ENCODE data around the gene CHMP4B. TPM values are rescaled to one million over a fixed set of nuclear protein-coding genes. Genes with fewer than 3 reads are reported as not detected.

CHMP4B gene
- total and polyA plus RNA-seq, 7 donors = 102 to 394 (median 115) TPM

DNA sequence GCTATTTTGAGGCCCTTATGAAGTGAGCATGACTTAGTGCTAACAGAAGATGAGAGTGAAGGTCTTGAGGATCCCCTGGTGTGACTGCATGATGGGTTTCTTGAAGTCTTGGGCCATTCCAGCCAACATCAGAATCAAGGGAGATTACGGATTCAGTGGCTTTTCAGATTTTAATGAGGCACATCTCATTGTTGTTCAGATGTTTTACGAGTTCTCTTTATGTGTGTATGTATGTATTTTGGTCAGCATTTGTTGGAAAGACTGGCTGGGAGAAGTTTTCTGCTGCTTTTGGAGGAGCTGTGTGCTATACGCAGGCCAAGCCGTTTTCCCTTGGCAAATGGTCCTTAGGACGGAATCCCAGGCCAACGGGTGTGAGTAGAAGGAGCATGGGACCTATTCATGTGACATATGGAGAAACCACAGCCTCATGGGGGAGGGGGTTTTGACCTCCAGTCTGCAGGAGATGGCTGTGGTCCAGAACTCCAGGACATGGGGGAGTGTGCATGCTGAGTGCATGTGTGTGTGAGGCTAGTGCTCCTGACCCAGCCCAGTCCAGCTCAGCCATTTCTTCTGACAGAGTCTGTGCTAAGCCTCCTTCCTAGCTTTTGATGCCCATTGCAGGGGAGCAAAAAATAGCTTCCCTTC, 35.3 kb downstream of the CHMP4B start:
- TF ChIP-seq, protein P1, sequence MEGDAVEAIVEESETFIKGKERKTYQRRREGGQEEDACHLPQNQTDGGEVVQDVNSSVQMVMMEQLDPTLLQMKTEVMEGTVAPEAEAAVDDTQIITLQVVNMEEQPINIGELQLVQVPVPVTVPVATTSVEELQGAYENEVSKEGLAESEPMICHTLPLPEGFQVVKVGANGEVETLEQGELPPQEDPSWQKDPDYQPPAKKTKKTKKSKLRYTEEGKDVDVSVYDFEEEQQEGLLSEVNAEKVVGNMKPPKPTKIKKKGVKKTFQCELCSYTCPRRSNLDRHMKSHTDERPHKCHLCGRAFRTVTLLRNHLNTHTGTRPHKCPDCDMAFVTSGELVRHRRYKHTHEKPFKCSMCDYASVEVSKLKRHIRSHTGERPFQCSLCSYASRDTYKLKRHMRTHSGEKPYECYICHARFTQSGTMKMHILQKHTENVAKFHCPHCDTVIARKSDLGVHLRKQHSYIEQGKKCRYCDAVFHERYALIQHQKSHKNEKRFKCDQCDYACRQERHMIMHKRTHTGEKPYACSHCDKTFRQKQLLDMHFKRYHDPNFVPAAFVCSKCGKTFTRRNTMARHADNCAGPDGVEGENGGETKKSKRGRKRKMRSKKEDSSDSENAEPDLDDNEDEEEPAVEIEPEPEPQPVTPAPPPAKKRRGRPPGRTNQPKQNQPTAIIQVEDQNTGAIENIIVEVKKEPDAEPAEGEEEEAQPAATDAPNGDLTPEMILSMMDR (IDR thresholded peaks at IDR 0.05) = no peak
- TF ChIP-seq POLR2AphosphoS5 (IDR thresholded peaks at IDR 0.05) = peak in 2 of 4 donors; percentile 5 to 63
- DNase-seq = peak; percentile 80
- H3K9me3 ChIP-seq = no peaks in the 10 kb centered on the region
- intact Hi-C loops (cut with DNase I) = no loop called here
- H3K27me3 ChIP-seq = no peaks in the 10 kb centered on the region
- H3K4me1 ChIP-seq = peaks cover 0 to 72% (median 59%) of the 10 kb centered on the region in 4 donors
- H3K4me3 ChIP-seq = no peak overlapping the region
- H3K27ac ChIP-seq = peak overlapping the region in 3 of 4 donors; percentile 36 to 47 (median 46)
- peaks cover 0 to 30% (median 13%) of the 10 kb centered on the region in 4 donors for H3K36me3 ChIP-seq
- WGBS, 2 donors = 80 to 86% methylated on average over 6 of the region's 6 CpGs

DNA sequence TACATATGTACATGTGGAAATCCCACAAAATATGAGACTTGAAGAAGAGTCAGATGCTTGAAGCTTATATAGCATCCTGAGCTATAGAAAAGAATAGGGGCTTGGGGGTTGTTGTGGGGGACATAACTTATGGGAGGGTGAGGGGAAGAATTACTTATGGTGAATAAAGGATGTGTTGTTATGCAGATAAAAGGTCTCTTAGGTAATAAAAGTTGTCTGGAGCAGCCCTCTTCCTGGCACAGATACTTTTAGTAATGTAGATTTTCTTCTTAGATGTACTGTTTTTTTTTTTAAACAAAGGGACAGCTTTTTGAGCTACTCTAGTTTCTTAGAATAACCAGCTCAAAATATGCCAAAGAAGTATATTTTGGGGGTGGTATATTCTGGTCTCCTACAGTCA, 35.9 kb downstream of the CHMP4B start:
- Histone ChIP-seq H3K4me1 (peaks cover 0 to 66% (median 53%) of the 10 kb centered on the region in 4 donors), H3K36me3 (peaks cover 0 to 36% (median 16%) of the 10 kb centered on the region in 4 donors), H3K9me3 (no peaks in the 10 kb centered on the region), H3K27ac (peak overlapping the region in 2 of 4 donors; percentile 46 to 47), H3K4me3 (no peak overlapping the region), H3K27me3 (no peaks in the 10 kb centered on the region)
- TF ChIP-seq EP300 (IDR thresholded peaks at IDR 0.05) = no peak
- no peak for TF ChIP-seq POLR2A (IDR thresholded peaks at IDR 0.05)
- no peak for TF ChIP-seq POLR2AphosphoS5 (IDR thresholded peaks at IDR 0.05)
- TF ChIP-seq, protein P1 (IDR thresholded peaks at IDR 0.05) = no peak
- DNase-seq = no peak
- intact Hi-C loops (cut with DNase I) = no loop called here

DNA sequence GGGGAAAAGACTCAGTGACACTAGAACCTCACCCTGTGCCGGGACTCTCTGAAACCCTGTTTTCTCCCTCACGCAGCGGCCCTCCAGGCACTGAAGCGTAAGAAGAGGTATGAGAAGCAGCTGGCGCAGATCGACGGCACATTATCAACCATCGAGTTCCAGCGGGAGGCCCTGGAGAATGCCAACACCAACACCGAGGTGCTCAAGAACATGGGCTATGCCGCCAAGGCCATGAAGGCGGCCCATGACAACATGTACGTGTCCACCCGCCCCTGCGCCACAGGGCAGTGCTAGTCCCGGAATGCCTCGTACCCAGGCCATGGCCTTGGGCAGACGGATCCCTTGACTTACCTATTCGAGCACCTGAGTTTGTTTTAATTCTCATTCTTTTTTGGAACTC, 37.2 kb downstream of the CHMP4B start:
- H3K36me3 ChIP-seq = peaks cover 0 to 50% (median 29%) of the 10 kb centered on the region in 4 donors
- H3K9me3 ChIP-seq = no peaks in the 10 kb centered on the region
- H3K27me3 ChIP-seq = no peaks in the 10 kb centered on the region
- 96 to 97% methylated on average over 19 of the region's 19 CpGs for WGBS, 2 donors
- H3K4me1 ChIP-seq = peaks cover 0 to 52% (median 39%) of the 10 kb centered on the region in 4 donors
- H3K4me3 ChIP-seq = no peak overlapping the region
- no peak overlapping the region for H3K27ac ChIP-seq
- TF ChIP-seq EP300 (IDR thresholded peaks at IDR 0.05) = no peak
- no peak for TF ChIP-seq POLR2AphosphoS5 (IDR thresholded peaks at IDR 0.05)
- TF ChIP-seq, protein P1 (IDR thresholded peaks at IDR 0.05) = no peak
- TF ChIP-seq POLR2A (IDR thresholded peaks at IDR 0.05) = no peak
- DNase-seq = no peak
- intact Hi-C loops (cut with DNase I) = no loop called here

DNA sequence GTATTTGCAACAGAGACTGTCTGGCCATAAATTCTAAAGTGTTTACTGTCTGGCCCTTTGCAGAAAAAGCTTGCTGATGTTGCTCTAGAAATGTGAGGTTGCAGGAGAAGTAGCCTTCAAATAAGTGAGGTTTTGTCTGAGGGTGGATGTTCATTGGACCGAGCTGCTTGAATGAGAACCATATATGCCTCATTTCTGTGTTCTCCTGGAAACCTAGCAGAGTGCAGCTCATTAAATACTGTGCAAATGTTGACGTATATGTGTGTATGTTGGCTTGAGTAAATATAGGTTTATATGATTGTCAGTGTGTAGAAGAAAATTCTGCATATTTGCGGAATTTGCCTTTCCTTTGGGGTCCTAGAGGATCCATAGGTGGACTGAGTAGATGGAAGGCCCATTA, 39.0 kb downstream of the CHMP4B start:
- 65 to 83% methylated on average over 3 of the region's 3 CpGs for WGBS, 2 donors
- no peaks in the 10 kb centered on the region for H3K27me3 ChIP-seq
- no peak for DNase-seq
- TF ChIP-seq EP300 (IDR thresholded peaks at IDR 0.05) = no peak
- no peak for TF ChIP-seq POLR2A (IDR thresholded peaks at IDR 0.05)
- TF ChIP-seq, protein P1 (IDR thresholded peaks at IDR 0.05) = no peak
- TF ChIP-seq POLR2AphosphoS5 (IDR thresholded peaks at IDR 0.05) = no peak
- no peak overlapping the region for H3K27ac ChIP-seq
- H3K4me3 ChIP-seq = no peak overlapping the region
- peaks cover 4 to 67% (median 43%) of the 10 kb centered on the region in 4 donors for H3K36me3 ChIP-seq
- peaks cover 0 to 40% (median 31%) of the 10 kb centered on the region in 4 donors for H3K4me1 ChIP-seq
- intact Hi-C loops (cut with DNase I) = no loop called here
- no peaks in the 10 kb centered on the region for H3K9me3 ChIP-seq

Measured in sigmoid colon (tissue), 7 donors.